ENCODE data around the gene ACSL5. TPM values are rescaled to one million over a fixed set of nuclear protein-coding genes. Genes with fewer than 3 reads are reported as not detected.
"Not testable (repeated sequence)": the region's sequence is repeated elsewhere in the genome, so short reads cannot be mapped to it uniquely, and the experiment has no call there.

ACSL5 gene
- total RNA-seq, 1 experiment from 2014 or later, result 1.4 TPM

DNA sequence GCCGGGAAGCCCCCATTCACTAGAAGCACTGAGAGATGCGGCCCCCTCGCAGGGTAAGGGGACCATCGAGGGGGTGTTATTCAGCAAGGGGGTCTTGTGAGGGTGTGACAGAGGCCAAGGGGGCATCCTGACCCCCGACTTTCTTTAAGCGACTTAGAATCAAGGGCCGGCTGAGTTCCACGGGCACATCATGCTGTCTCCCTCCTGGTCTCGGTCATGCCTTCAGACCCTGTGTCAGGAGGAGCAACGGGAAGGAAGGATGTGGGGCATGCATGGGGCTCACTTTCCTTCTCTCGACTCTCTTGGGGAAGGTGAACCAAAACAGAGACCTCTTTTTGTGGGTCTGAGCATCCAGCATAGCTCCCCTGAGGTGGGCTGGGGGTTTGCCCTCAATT, 2.5 kb downstream of the ACSL5 start:
- intact Hi-C loops (cut with micrococcal nuclease), result no loop called here
- H3K4me3 ChIP-seq (ENCODE audit: low read length), result no peak overlapping the region
- DNase-seq (no peak), ATAC-seq (no peak)
- H3K9me3 ChIP-seq (ENCODE audit: low read length), result no peaks in the 10 kb centered on the region
- H3K27me3 ChIP-seq (ENCODE audit: low read length), result no peaks in the 10 kb centered on the region
- H3K9ac ChIP-seq (ENCODE audit: low read length), result no peak overlapping the region
- peak overlapping the region; percentile 22; the same call in 1 of the 2 replicates for H3K4me2 ChIP-seq (ENCODE audit: low read length)
- ChIA-PET CTCF (no interaction called here), POLR2A (ENCODE audit: unreplicated experiment) (no interaction called here)
- TF ChIP-seq EZH2 (IDR thresholded peaks at IDR 0.05; ENCODE audit: low read length, unreplicated experiment) (no peak), EZH2phosphoT487 (IDR thresholded peaks at IDR 0.05; ENCODE audit: borderline replicate concordance, low read length) (no peak)
- TF ChIP-seq, protein P1, sequence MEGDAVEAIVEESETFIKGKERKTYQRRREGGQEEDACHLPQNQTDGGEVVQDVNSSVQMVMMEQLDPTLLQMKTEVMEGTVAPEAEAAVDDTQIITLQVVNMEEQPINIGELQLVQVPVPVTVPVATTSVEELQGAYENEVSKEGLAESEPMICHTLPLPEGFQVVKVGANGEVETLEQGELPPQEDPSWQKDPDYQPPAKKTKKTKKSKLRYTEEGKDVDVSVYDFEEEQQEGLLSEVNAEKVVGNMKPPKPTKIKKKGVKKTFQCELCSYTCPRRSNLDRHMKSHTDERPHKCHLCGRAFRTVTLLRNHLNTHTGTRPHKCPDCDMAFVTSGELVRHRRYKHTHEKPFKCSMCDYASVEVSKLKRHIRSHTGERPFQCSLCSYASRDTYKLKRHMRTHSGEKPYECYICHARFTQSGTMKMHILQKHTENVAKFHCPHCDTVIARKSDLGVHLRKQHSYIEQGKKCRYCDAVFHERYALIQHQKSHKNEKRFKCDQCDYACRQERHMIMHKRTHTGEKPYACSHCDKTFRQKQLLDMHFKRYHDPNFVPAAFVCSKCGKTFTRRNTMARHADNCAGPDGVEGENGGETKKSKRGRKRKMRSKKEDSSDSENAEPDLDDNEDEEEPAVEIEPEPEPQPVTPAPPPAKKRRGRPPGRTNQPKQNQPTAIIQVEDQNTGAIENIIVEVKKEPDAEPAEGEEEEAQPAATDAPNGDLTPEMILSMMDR (conservative IDR thresholded peaks at IDR 0.05; ENCODE audit: low read depth, low read length), result no peak
- H4K20me1 ChIP-seq (ENCODE audit: low read length), result no peaks in the 10 kb centered on the region
- no peak overlapping the region for H3K27ac ChIP-seq (ENCODE audit: low read length)
- H3K36me3 ChIP-seq (ENCODE audit: low read depth, low read length), result no peaks in the 10 kb centered on the region
- H3K9me2 ChIP-seq (replicated peaks; ENCODE audit: low read length), result no peaks in the 10 kb centered on the region
- peaks cover 26% of the 10 kb centered on the region for H3K4me1 ChIP-seq (ENCODE audit: insufficient read depth, low read length)
- BruUV-seq (replicated peaks), result no TSS peak
- no peak overlapping the region; the same call in 1 of the 2 replicates for H2AFZ ChIP-seq (ENCODE audit: low read length)
- no peaks in the 10 kb centered on the region for H3F3A ChIP-seq (ENCODE audit: low read length, unreplicated experiment)
- no peaks in the 10 kb centered on the region for H3K79me2 ChIP-seq (ENCODE audit: low read length)

GRCh38 chr10:112377116-112377515, 3.2 kb downstream of the ACSL5 start:
- H4K20me1 ChIP-seq (ENCODE audit: low read length); H3K36me3 ChIP-seq (ENCODE audit: low read depth, low read length); H2AFZ ChIP-seq (ENCODE audit: low read length); H3K4me2 ChIP-seq (ENCODE audit: low read length); ATAC-seq; H3F3A ChIP-seq (ENCODE audit: low read length, unreplicated experiment); H3K4me3 ChIP-seq (ENCODE audit: low read length); H3K9me2 ChIP-seq (replicated peaks; ENCODE audit: low read length); H3K79me2 ChIP-seq (ENCODE audit: low read length); H3K9ac ChIP-seq (ENCODE audit: low read length); BruUV-seq (replicated peaks); H3K9me3 ChIP-seq (ENCODE audit: low read length); POLR2A ChIA-PET (ENCODE audit: unreplicated experiment); CTCF ChIA-PET; DNase-seq; intact Hi-C loops (cut with micrococcal nuclease); H3K27ac ChIP-seq (ENCODE audit: low read length); H3K27me3 ChIP-seq (ENCODE audit: low read length): not testable (repeated sequence)
- peaks cover 26% of the 10 kb centered on the region for H3K4me1 ChIP-seq (ENCODE audit: insufficient read depth, low read length)

DNA sequence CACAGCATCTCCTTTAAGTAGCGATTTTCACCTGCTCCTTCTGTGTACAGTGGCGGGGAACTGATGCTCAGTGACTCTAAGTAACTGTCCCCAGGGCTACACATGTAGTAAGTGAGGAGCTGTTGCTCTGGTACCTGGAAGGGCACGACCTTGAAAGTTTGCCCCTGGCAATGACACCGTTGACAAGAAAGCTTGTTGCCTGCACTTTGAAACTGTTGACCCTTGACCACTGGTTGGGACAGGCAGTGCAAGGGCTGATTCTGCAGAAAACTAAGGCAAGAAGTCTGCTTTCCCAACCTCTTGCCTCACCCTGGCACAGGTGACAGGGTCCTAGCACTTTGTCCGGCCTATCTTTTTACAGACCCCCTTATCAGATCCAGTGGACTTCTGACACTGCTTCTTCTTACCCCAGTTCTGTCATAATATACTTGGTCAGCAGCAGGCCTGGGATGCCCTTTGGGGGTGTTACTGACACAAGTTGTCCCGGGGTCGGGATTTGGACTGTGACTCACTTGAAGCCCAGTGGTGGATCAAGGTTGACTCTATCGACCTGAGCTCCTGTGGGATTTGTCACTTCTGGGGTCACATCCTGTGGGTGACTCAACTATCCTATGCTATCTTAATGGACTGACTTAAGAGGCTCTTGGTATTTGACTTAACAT, 5.8 kb downstream of the ACSL5 start:
- Histone ChIP-seq H3F3A (ENCODE audit: low read length, unreplicated experiment) (no peaks in the 10 kb centered on the region), H3K4me3 (ENCODE audit: low read length) (no peak overlapping the region), H3K9me2 (replicated peaks; ENCODE audit: low read length) (no peaks in the 10 kb centered on the region), H3K9ac (ENCODE audit: low read length) (no peak overlapping the region), H3K36me3 (ENCODE audit: low read depth, low read length) (no peaks in the 10 kb centered on the region), H2AFZ (ENCODE audit: low read length) (no peak overlapping the region), H3K4me2 (ENCODE audit: low read length) (no peak overlapping the region), H3K4me1 (ENCODE audit: insufficient read depth, low read length) (peaks cover 33% of the 10 kb centered on the region), H3K27me3 (ENCODE audit: low read length) (no peaks in the 10 kb centered on the region), H3K9me3 (ENCODE audit: low read length) (no peaks in the 10 kb centered on the region), H3K79me2 (ENCODE audit: low read length) (no peaks in the 10 kb centered on the region), H4K20me1 (ENCODE audit: low read length) (no peaks in the 10 kb centered on the region), H3K27ac (ENCODE audit: low read length) (no peak overlapping the region)
- ATAC-seq (peak; percentile 36), DNase-seq (peak; percentile 55)
- intact Hi-C loops (cut with micrococcal nuclease), result no loop called here
- ChIA-PET CTCF (no interaction called here), POLR2A (ENCODE audit: unreplicated experiment) (no interaction called here)
- TF ChIP-seq EZH2phosphoT487 (IDR thresholded peaks at IDR 0.05; ENCODE audit: borderline replicate concordance, low read length), result no peak
- TF ChIP-seq, protein P1 (conservative IDR thresholded peaks at IDR 0.05; ENCODE audit: low read depth, low read length), result no peak
- no peak for TF ChIP-seq EZH2 (IDR thresholded peaks at IDR 0.05; ENCODE audit: low read length, unreplicated experiment)
- BruUV-seq (replicated peaks), result no TSS peak

Data from PC-3 (cell line).